Astrocyte (in vitro differentiated cells and primary cell): Measurements from ENCODE around the gene DLX3. TPM values are rescaled to one million over a fixed set of nuclear protein-coding genes. Genes with fewer than 3 reads are reported as not detected.

Experiments
- DNase-seq: peaks from one replicate; pipeline ENCODE4 v3.0.0-alpha.2; 2010; ENCODE audit warnings: low read depth
- FAIRE-seq: peaks from 2 replicates; lab custom pipeline; 2011; peaks lifted over from hg19 to GRCh38; lab: Jason Lieb, UNC
- H2AFZ ChIP-seq: 2 replicates; pipeline ENCODE4 v1.6.0; 2012; ENCODE audit warnings: low read depth, low read length, inconsistent platforms
- H3K27ac ChIP-seq: 2 replicates; pipeline ENCODE4 v1.5.1; 2011; ENCODE audit warnings: low read depth, low read length, inconsistent platforms
- H3K27me3 ChIP-seq: 2 replicates; pipeline ENCODE4 v1.6.0; 2011; ENCODE audit warnings: low read length, inconsistent platforms; ENCODE audit not compliant: insufficient read depth
- H3K36me3 ChIP-seq: 2 replicates; pipeline ENCODE4 v1.5.1; 2011; ENCODE audit warnings: low read length, inconsistent platforms; ENCODE audit not compliant: insufficient read depth
- H3K4me1 ChIP-seq: 2 replicates; pipeline ENCODE4 v1.5.1; 2011; ENCODE audit warnings: low read length, inconsistent platforms; ENCODE audit not compliant: insufficient read depth
- H3K4me2 ChIP-seq: 2 replicates; pipeline ENCODE4 v1.6.0; 2012; ENCODE audit warnings: low read length, inconsistent platforms
- H3K4me3 ChIP-seq: 2 replicates; pipeline ENCODE4 v1.5.1; 2011; ENCODE audit warnings: low read depth, mild to moderate bottlenecking, low read length, inconsistent platforms; ENCODE audit not compliant: insufficient read depth
- H3K79me2 ChIP-seq: 2 replicates; pipeline ENCODE4 v1.6.0; 2012; ENCODE audit warnings: mild to moderate bottlenecking, low read length, inconsistent platforms; ENCODE audit not compliant: insufficient read depth
- H3K9ac ChIP-seq: 2 replicates; pipeline ENCODE4 v1.6.0; 2012; ENCODE audit warnings: mild to moderate bottlenecking, low read length, inconsistent platforms
- H3K9me3 ChIP-seq: 2 replicates; pipeline ENCODE4 v1.5.1; 2012; ENCODE audit warnings: low read depth, mild to moderate bottlenecking, low read length, inconsistent platforms; ENCODE audit not compliant: insufficient read depth
- H4K20me1 ChIP-seq: 2 replicates; pipeline ENCODE4 v1.6.0; 2012; ENCODE audit warnings: low read length, inconsistent platforms; ENCODE audit not compliant: insufficient read depth
- H3K27ac Mint-ChIP-seq: one replicate; pipeline ENCODE4 v1.8.0; 2021; ENCODE audit warnings: mild to moderate bottlenecking, mixed read lengths; ENCODE audit not compliant: unreplicated experiment
- H3K27me3 Mint-ChIP-seq: one replicate; pipeline ENCODE4 v1.8.0; 2021; ENCODE audit warnings: low read depth, mixed read lengths; ENCODE audit not compliant: unreplicated experiment
- H3K36me3 Mint-ChIP-seq: one replicate; pipeline ENCODE4 v1.8.0; 2021; ENCODE audit warnings: low read depth, mixed read lengths; ENCODE audit not compliant: unreplicated experiment
- H3K4me1 Mint-ChIP-seq: one replicate; pipeline ENCODE4 v1.8.0; 2021; ENCODE audit warnings: low read depth, mixed read lengths; ENCODE audit not compliant: unreplicated experiment
- H3K4me3 Mint-ChIP-seq: one replicate; pipeline ENCODE4 v1.8.0; 2021; ENCODE audit warnings: mild to moderate bottlenecking, moderate library complexity, mixed read lengths; ENCODE audit not compliant: unreplicated experiment
- H3K9me3 Mint-ChIP-seq: one replicate; pipeline ENCODE4 v1.8.0; 2021; ENCODE audit warnings: mild to moderate bottlenecking, mixed read lengths; ENCODE audit not compliant: unreplicated experiment
- CTCF ChIP-seq: IDR thresholded peaks from 2 replicates; pipeline ENCODE4 v1.5.1; 2011; ENCODE audit warnings: low read depth, mild to moderate bottlenecking, inconsistent platforms, low read length, moderate library complexity; ENCODE audit not compliant: insufficient read depth
- EZH2 ChIP-seq: IDR thresholded peaks from 2 replicates; pipeline ENCODE4 v1.6.1; 2012; ENCODE audit warnings: mild to moderate bottlenecking, low read length, inconsistent platforms; ENCODE audit not compliant: insufficient read depth
- total RNA-seq: library from RNA; stranded (reverse); gene quantifications from 2 replicates; pipeline ENCODE4 v1.2.1, GENCODE V29; 2021

DLX3 gene
- total RNA-seq, 1 donor from 2014 or later, result 1.00 TPM

- no peaks in the 10 kb centered on the region for H3K27me3 ChIP-seq
- H3K9me3 ChIP-seq, result no peaks in the 10 kb centered on the region
- H3K27ac ChIP-seq, result no peak overlapping the region
- TF ChIP-seq CTCF (no peak), EZH2 (no peak)
- H3K4me2 ChIP-seq, result peak overlapping the region; percentile 53
- no peak overlapping the region for H3K4me3 ChIP-seq
- H3K4me1 ChIP-seq, result peaks cover 22% of the 10 kb centered on the region
- peaks cover 8% of the 10 kb centered on the region for H3K27me3 Mint-ChIP-seq
- DNase-seq, result no peak
- H3K79me2 ChIP-seq, result no peaks in the 10 kb centered on the region
- no peak overlapping the region for H3K27ac Mint-ChIP-seq
- H3K4me3 Mint-ChIP-seq, result no peak overlapping the region
- FAIRE-seq, result no peak
- H4K20me1 ChIP-seq, result no peaks in the 10 kb centered on the region
- peaks cover 17% of the 10 kb centered on the region for H3K4me1 Mint-ChIP-seq
- peak overlapping the region; percentile 32 for H3K9ac ChIP-seq
- H3K36me3 ChIP-seq, result no peaks in the 10 kb centered on the region
- H3K9me3 Mint-ChIP-seq, result no peaks in the 10 kb centered on the region
- H2AFZ ChIP-seq, result no peak overlapping the region
- H3K36me3 Mint-ChIP-seq, result no peaks in the 10 kb centered on the region
These were observed 41.6 kb upstream of the DLX3 start for GRCh38 chr17:50036455-50037261.

- Histone ChIP-seq H3K9ac (no peak overlapping the region), H3K4me1 (peaks cover 22% of the 10 kb centered on the region), H3K4me3 (no peak overlapping the region), H3K9me3 (no peaks in the 10 kb centered on the region), H3K36me3 (no peaks in the 10 kb centered on the region), H3K27me3 (no peaks in the 10 kb centered on the region), H3K79me2 (no peaks in the 10 kb centered on the region), H2AFZ (no peak overlapping the region), H4K20me1 (no peaks in the 10 kb centered on the region), H3K4me2 (no peak overlapping the region), H3K27ac (no peak overlapping the region)
- no peaks in the 10 kb centered on the region for H3K9me3 Mint-ChIP-seq
- peaks cover 8% of the 10 kb centered on the region for H3K27me3 Mint-ChIP-seq
- TF ChIP-seq EZH2 (no peak), CTCF (no peak)
- H3K27ac Mint-ChIP-seq, result peak overlapping the region; percentile 43
- H3K4me1 Mint-ChIP-seq, result peaks cover 17% of the 10 kb centered on the region
- H3K4me3 Mint-ChIP-seq, result no peak overlapping the region
- H3K36me3 Mint-ChIP-seq, result no peaks in the 10 kb centered on the region
- DNase-seq (no peak), FAIRE-seq (no peak)
These were observed 40.9 kb upstream of the DLX3 start for GRCh38 chr17:50035945-50036344.

GRCh38 chr17:50035421-50035879 lies 40.4 kb upstream of the DLX3 start:
- Histone ChIP-seq H3K9me3 (no peaks in the 10 kb centered on the region), H3K36me3 (no peaks in the 10 kb centered on the region), H3K27me3 (no peaks in the 10 kb centered on the region), H3K9ac (no peak overlapping the region), H3K27ac (no peak overlapping the region), H3K79me2 (no peaks in the 10 kb centered on the region), H3K4me3 (no peak overlapping the region), H2AFZ (no peak overlapping the region), H3K4me1 (peaks cover 22% of the 10 kb centered on the region), H4K20me1 (no peaks in the 10 kb centered on the region), H3K4me2 (no peak overlapping the region)
- no peak overlapping the region for H3K4me3 Mint-ChIP-seq
- H3K27ac Mint-ChIP-seq, result peak overlapping the region; percentile 53
- no peak for TF ChIP-seq CTCF
- TF ChIP-seq EZH2, result no peak
- peaks cover 8% of the 10 kb centered on the region for H3K27me3 Mint-ChIP-seq
- FAIRE-seq (no peak), DNase-seq (no peak)
- no peaks in the 10 kb centered on the region for H3K36me3 Mint-ChIP-seq
- H3K9me3 Mint-ChIP-seq, result no peaks in the 10 kb centered on the region
- H3K4me1 Mint-ChIP-seq, result peaks cover 17% of the 10 kb centered on the region
